GM23338 (cell line): ENCODE data around the gene NOL12. TPM values are rescaled to one million over a fixed set of nuclear protein-coding genes. Genes with fewer than 3 reads are reported as not detected.

ENCODE experiments used
- ATAC-seq: fragments of 200-7000 bp; cut with Tn5 transposase; 3 replicates; pipeline ENCODE4 v1.9.1; 2020
- DNase-seq: peaks from one replicate; pipeline ENCODE4 v3.0.0-alpha.2; 2015; ENCODE audit warnings: low spot score
- H2AFZ ChIP-seq: fragments of 200-600 bp; sonication (generic); 2 replicates; pipeline ENCODE4 v1.8.0; 2016; ENCODE audit warnings: antibody characterized with exemption, mild to moderate bottlenecking, moderate library complexity
- H3F3A ChIP-seq: fragments of 200-600 bp; sonication (generic); replicated peaks from 2 replicates; pipeline ENCODE4 v1.8.0; 2017; ENCODE audit warnings: antibody characterized with exemption, mixed run types, low read depth
- H3K27ac ChIP-seq: fragments of 200-600 bp; sonication (generic); 2 replicates; pipeline ENCODE4 v1.6.1; 2016; ENCODE audit warnings: low read depth
- H3K27me3 ChIP-seq: fragments of 200-600 bp; sonication (generic); 2 replicates; pipeline ENCODE4 v1.8.0; 2016; ENCODE audit warnings: mild to moderate bottlenecking, mixed run types, moderate library complexity; ENCODE audit not compliant: insufficient read depth
- H3K36me3 ChIP-seq: fragments of 200-600 bp; sonication (generic); 2 replicates; pipeline ENCODE4 v1.8.0; 2016; ENCODE audit warnings: mild to moderate bottlenecking; ENCODE audit not compliant: insufficient read depth
- H3K4me1 ChIP-seq: fragments of 200-600 bp; sonication (generic); 2 replicates; pipeline ENCODE4 v1.8.0; 2016; ENCODE audit warnings: mild to moderate bottlenecking, moderate library complexity; ENCODE audit not compliant: insufficient read depth
- H3K4me2 ChIP-seq: fragments of 200-600 bp; sonication (generic); 2 replicates; pipeline ENCODE4 v1.7.1; 2017; ENCODE audit warnings: mixed run types
- H3K4me3 ChIP-seq: fragments of 200-600 bp; sonication (generic); 2 replicates; pipeline ENCODE4 v1.6.1; 2016; ENCODE audit warnings: mixed run types
- H3K79me2 ChIP-seq: fragments of 200-600 bp; sonication (generic); replicated peaks from 2 replicates; pipeline ENCODE4 v1.8.0; 2017; ENCODE audit warnings: mild to moderate bottlenecking; ENCODE audit not compliant: insufficient read depth
- H3K9me2 ChIP-seq: fragments of 200-600 bp; sonication (generic); 2 replicates; pipeline ENCODE4 v1.8.0; 2017; ENCODE audit not compliant: insufficient read depth
- H4K20me1 ChIP-seq: fragments of 200-600 bp; sonication (generic); replicated peaks from 2 replicates; pipeline ENCODE4 v1.8.0; 2017; ENCODE audit warnings: mild to moderate bottlenecking; ENCODE audit not compliant: insufficient read depth
- H3K27ac Mint-ChIP-seq: 2 replicates; pipeline ENCODE4 v1.8.0; 2020; ENCODE audit warnings: inconsistent platforms, mild to moderate bottlenecking, moderate library complexity, mixed read lengths
- H3K27me3 Mint-ChIP-seq: 3 replicates; pipeline ENCODE4 v1.8.0; 2022; ENCODE audit warnings: low read depth, mild to moderate bottlenecking, moderate library complexity, mixed read lengths, inconsistent platforms; ENCODE audit not compliant: insufficient read depth, poor library complexity
- H3K36me3 Mint-ChIP-seq: 3 replicates; pipeline ENCODE4 v1.8.0; 2021; ENCODE audit warnings: low read depth, mild to moderate bottlenecking, inconsistent platforms, moderate library complexity, mixed read lengths
- H3K4me1 Mint-ChIP-seq: 3 replicates; pipeline ENCODE4 v1.8.0; 2020; ENCODE audit warnings: mild to moderate bottlenecking, inconsistent platforms, mixed read lengths
- H3K4me3 Mint-ChIP-seq: 3 replicates; pipeline ENCODE4 v1.8.0; 2021; ENCODE audit warnings: moderate library complexity, mild to moderate bottlenecking, inconsistent platforms, mixed read lengths
- H3K9me3 Mint-ChIP-seq: 3 replicates; pipeline ENCODE4 v1.8.0; 2020; ENCODE audit warnings: moderate library complexity, mild to moderate bottlenecking, inconsistent platforms, mixed read lengths
- CREB1 ChIP-seq: fragments of 250-450 bp; sonication (Bioruptor Pico); IDR thresholded peaks from 2 replicates; pipeline ENCODE4 v1.5.0; 2020; ENCODE audit warnings: low read depth, mild to moderate bottlenecking, moderate library complexity
- CTCF ChIP-seq, 2 experiments: fragments of 200-600 bp in 1 of 2; sonication (generic) in 1 of 2; conservative IDR thresholded peaks; 2 replicates each; pipeline versions ENCODE4 v1.5.1 to v1.6.1; 2016 to 2017; ENCODE audit warnings: antibody characterized with exemption in 2 of 2, low read depth in 2 of 2, mild to moderate bottlenecking in 2 of 2, moderate library complexity in 1 of 2
- ETS1 ChIP-seq: IDR thresholded peaks from 2 replicates; pipeline ENCODE4 v1.6.1; 2016; ENCODE audit warnings: antibody characterized with exemption
- EZH2phosphoT487 ChIP-seq: fragments of 200-600 bp; sonication (generic); IDR thresholded peaks from one replicate; pipeline ENCODE4 v1.8.1; 2018; ENCODE audit warnings: antibody characterized with exemption; ENCODE audit not compliant: unreplicated experiment
- JUNB ChIP-seq: IDR thresholded peaks from one replicate; pipeline ENCODE4 v1.6.1; 2016; ENCODE audit warnings: antibody characterized with exemption; ENCODE audit not compliant: unreplicated experiment
- NANOG ChIP-seq: IDR thresholded peaks from 2 replicates; pipeline ENCODE4 v1.6.1; 2016; ENCODE audit warnings: antibody characterized with exemption, borderline replicate concordance
- POLR2AphosphoS5 ChIP-seq: IDR thresholded peaks from 2 replicates; pipeline ENCODE4 v1.6.1; 2016; ENCODE audit warnings: antibody characterized with exemption, low read depth
- REST ChIP-seq: IDR thresholded peaks from one replicate; pipeline ENCODE4 v1.6.1; 2018; ENCODE audit warnings: antibody characterized with exemption; ENCODE audit not compliant: unreplicated experiment
- STAT1 ChIP-seq: IDR thresholded peaks from one replicate; pipeline ENCODE4 v1.6.1; 2016; ENCODE audit warnings: antibody characterized with exemption; ENCODE audit not compliant: unreplicated experiment
- ZNF331 ChIP-seq: fragments of 250-450 bp; sonication (Bioruptor Pico); IDR thresholded peaks from 2 replicates; pipeline ENCODE4 v1.5.0; 2020; ENCODE audit warnings: low read depth, mild to moderate bottlenecking, moderate library complexity
- polyA plus RNA-seq: library from polyadenylated mRNA; unstranded; fragments of >200 nt; fragmentation: Nextera tagmentation; extraction: Ambion mirVana; gene quantifications from 2 replicates; pipeline ENCODE4 v1.2.1, GENCODE V29; 2016
- total RNA-seq: library from RNA; depleted of rRNA; stranded (reverse); fragments of >200 nt; shearing (Covaris generic); gene quantifications from 2 replicates; pipeline ENCODE4 v1.2.3, GENCODE V29; 2014

Gene NOL12
- total and polyA plus RNA-seq, 2 experiments from 2014 or later: 22.2 to 48.5 TPM

- ATAC-seq (peak; percentile 0; the same call in 1 of the 3 replicates), DNase-seq (no peak)
- Histone ChIP-seq H3K4me2 (peak overlapping the region; percentile 97), H2AFZ (no peak overlapping the region; the same call in 1 of the 2 replicates), H4K20me1 (no peaks in the 10 kb centered on the region; the same call in 1 of the 2 replicates), H3F3A (peaks cover 42% of the 10 kb centered on the region), H3K4me1 (peaks cover 28% of the 10 kb centered on the region), H3K79me2 (peaks cover 6% of the 10 kb centered on the region; the same call in 1 of the 2 replicates), H3K27ac (no peak overlapping the region), H3K36me3 (no peaks in the 10 kb centered on the region), H3K9me2 (no peaks in the 10 kb centered on the region), H3K4me3 (peak overlapping the region; percentile 89), H3K27me3 (no peaks in the 10 kb centered on the region)
- no peaks in the 10 kb centered on the region for H3K9me3 Mint-ChIP-seq
- peaks cover 3% of the 10 kb centered on the region for H3K36me3 Mint-ChIP-seq
- no peak for TF ChIP-seq POLR2AphosphoS5
- no peak for TF ChIP-seq JUNB
- peaks cover 39% of the 10 kb centered on the region for H3K4me1 Mint-ChIP-seq
- H3K4me3 Mint-ChIP-seq: peak overlapping the region; percentile 78
- H3K27me3 Mint-ChIP-seq: peaks cover 28% of the 10 kb centered on the region
- H3K27ac Mint-ChIP-seq: no peak overlapping the region
These were observed 47.6 kb upstream of the NOL12 start for GRCh38 chr22:37638391-37639069.

- DNase-seq: peak; percentile 87
- Histone ChIP-seq H4K20me1 (peaks cover 4% of the 10 kb centered on the region; the same call in 1 of the 2 replicates), H3K36me3 (no peaks in the 10 kb centered on the region), H3K9me2 (no peaks in the 10 kb centered on the region), H3K4me2 (peak within 1 kb of the TSS; percentile 97), H3K4me1 (peaks cover 21% of the 10 kb centered on the region), H3K4me3 (peak within 1 kb of the TSS; percentile 89), H2AFZ (peak within 1 kb of the TSS; percentile 78; the same call in 1 of the 2 replicates), H3K27me3 (no peaks in the 10 kb centered on the region), H3F3A (peaks cover 40% of the 10 kb centered on the region), H3K79me2 (peaks cover 6% of the 10 kb centered on the region; the same call in 1 of the 2 replicates), H3K27ac (no peak within 1 kb of the TSS)
- no peaks in the 10 kb centered on the region for H3K9me3 Mint-ChIP-seq
- peaks cover 26% of the 10 kb centered on the region for H3K27me3 Mint-ChIP-seq
- H3K36me3 Mint-ChIP-seq: peaks cover 8% of the 10 kb centered on the region
- peaks cover 33% of the 10 kb centered on the region for H3K4me1 Mint-ChIP-seq
- no peak within 1 kb of the TSS for H3K27ac Mint-ChIP-seq
- peak; percentile 61 for ATAC-seq
- peak within 1 kb of the TSS; percentile 78 for H3K4me3 Mint-ChIP-seq
- no peak for TF ChIP-seq ETS1
- TF ChIP-seq STAT1: no peak
- TF ChIP-seq REST: no peak
- TF ChIP-seq EZH2phosphoT487: no peak
- no peak for TF ChIP-seq NANOG
- TF ChIP-seq POLR2AphosphoS5: peak; percentile 30; the same call in 1 of the 2 replicates
- no peak for TF ChIP-seq ZNF331 (CRISPR knock-in tag)
- no peak for TF ChIP-seq CTCF (conservative IDR thresholded peaks at IDR 0.05; ENCODE audit: low read depth in 2 of 2)
- TF ChIP-seq CREB1 (CRISPR knock-in tag): 0 out of 2 replicates have a peak, but pooled peaks have one; percentile 4
These were observed 46.9 kb upstream of the NOL12 start, which contains the start of gene SH3BP1 for GRCh38 chr22:37639070-37639760. Gene SH3BP1 (plus strand): TSS chr22:37639669. CDS start chr22:37639788, 119 bp downstream.
